ENCODE data around the gene BRD3OS.

Gene BRD3OS

DNA sequence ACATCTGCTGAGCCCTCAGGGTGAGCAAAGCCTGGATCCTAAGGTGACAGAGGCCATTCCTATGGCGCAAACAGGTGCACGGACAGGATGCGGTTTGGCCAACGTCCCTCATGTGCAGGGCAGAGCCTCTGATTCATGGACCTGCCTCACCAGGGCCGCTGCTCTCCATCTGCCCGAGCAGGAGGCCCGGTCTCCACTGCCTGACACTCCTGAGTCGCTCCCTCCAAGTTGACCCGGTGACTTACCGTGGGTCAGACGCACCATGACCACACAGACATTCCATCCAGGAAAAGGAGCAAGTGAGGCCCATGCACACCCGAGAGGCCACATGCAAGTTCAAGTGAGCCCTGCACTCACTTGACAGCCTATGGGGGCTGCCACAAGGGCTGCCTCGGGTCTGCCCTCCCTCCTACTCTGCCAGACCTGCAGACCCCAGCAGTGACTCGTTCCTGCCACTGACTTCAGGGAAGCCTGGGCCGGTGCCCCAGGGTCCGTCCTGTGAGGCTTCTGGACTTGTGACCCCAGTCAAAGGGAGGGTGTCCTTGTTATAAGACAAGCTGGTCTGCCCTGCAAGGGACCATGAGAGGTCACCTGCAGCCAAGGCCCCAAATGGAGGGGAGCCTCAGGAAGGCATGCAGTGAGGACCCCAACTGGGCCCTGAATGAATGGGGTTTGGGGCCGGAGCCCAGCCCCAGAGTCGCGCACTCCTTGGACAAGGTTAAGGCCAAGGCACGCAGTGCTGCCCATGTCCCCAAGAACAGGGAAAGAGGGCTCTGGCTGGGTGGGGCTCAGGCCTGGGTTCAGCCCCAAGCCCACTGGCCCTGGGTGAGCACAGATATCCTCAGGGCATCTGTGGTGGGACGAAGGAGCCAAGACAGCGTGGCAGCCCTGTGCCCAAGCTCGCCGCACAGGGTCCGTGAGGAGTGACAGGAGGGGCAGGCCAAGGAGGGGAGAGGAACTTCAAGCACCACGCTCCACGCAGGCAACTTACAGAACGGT, 10.1 kb downstream of the BRD3OS start:
- no peak for DNase-seq

DNA sequence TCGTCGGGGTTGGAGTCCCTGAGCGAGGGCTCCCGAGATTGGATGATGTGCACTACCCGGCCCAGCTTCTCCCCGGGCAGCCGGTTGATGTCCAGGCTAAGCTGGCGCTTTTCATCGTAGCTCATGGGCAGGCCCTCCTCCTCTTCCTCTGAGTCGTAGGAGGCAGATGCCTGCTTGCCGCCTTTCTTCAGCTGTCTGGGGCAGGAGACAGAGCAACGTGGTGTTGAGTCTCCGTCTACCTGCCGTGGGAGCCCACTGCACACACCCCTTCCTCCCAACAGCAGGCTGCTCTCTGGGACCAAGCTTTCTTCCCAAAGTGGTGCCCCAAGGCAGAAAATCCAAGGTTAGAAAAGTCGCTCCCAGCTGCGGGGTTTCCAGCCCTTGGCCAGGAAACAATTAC, 10.8 kb downstream of the BRD3OS start:
- no peak for DNase-seq

- no peak for DNase-seq
Measured at GRCh38 chr9:134037641-134038040, 12.4 kb downstream of the BRD3OS start.

- no peak for DNase-seq
Measured at GRCh38 chr9:134039386-134040175, 14.3 kb downstream of the BRD3OS start.

DNA sequence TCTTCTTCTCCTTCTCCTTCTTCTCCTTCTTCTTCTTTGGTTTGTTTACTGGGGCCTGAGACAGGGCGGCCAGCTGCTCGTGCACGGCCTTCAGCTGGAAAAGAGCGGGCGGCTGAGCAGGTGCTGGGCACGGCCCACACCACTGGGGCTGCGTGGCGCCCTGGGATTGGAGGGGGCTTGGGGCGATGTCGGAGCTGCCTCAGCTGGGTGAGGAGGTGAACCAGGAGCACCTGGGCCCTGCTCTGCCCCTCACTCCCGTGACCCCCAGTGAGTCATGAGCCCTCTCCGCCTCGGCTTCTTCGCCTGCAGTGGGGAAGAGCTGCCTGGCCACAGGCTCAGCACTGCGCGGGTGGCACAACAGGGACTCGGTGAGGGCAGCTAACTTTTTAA, 14.9 kb downstream of the BRD3OS start:
- no peak for DNase-seq

- no peak for DNase-seq
Measured at GRCh38 chr9:134040781-134041648, 15.7 kb downstream of the BRD3OS start.

DNA sequence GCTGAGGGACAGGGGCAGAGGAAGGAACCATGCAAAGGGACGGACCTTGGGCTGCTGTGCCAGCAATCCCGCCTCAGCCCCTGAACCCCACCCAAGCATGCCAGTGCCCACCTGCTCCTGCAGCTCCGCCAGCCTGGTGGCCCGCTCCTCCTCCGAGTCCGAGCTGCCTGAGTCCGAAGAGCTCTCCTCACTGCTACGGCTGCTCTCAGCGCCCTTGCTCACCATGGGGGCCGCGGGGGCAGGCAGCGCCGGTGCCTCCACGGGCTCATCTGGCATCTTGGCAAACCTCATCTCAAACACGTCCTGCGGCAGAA, 16.3 kb downstream of the BRD3OS start:
- no peak for DNase-seq

DNA sequence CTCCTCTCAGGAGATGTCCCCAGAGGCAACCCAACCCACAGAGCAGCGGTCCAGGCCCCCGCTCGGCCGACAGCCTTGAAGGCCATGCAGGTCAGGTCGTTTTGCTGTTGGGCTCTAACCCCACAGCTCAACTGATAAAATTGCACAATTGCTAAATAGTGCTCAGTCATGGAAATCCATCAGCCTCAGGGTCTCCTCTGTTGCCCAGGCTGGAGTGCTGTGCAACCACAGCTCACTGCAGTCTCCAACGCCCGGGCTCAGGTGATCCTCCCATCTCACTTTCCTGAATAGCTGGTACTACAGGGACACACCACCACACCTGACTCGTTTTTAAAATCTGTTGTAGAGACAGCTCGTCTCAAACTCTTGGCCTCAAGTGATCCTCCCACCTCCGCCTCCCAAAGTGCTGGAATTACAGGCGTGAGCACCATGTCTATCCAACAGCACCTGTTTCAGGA, 18.3 kb downstream of the BRD3OS start:
- no peak for DNase-seq

DNA sequence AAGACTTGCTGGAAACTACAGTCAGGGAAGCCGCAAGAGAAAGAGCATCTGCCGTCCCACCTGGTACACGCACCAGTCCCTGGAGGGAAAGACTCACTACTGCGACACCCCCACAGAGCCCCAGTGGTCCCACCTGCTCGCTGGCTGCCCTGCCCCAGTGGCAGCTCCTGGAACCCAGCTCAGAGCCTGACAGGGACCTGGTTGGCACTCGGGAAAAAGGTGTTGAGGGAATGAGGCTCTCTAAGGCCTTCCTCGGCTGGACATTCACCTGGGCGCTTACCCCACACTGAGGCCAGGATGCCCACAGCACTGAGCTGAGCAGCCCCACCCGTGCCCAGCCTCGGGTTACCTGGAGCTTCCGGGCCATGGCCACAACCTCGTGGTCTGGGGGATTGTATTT, 19.7 kb downstream of the BRD3OS start:
- no peak for DNase-seq

DNA sequence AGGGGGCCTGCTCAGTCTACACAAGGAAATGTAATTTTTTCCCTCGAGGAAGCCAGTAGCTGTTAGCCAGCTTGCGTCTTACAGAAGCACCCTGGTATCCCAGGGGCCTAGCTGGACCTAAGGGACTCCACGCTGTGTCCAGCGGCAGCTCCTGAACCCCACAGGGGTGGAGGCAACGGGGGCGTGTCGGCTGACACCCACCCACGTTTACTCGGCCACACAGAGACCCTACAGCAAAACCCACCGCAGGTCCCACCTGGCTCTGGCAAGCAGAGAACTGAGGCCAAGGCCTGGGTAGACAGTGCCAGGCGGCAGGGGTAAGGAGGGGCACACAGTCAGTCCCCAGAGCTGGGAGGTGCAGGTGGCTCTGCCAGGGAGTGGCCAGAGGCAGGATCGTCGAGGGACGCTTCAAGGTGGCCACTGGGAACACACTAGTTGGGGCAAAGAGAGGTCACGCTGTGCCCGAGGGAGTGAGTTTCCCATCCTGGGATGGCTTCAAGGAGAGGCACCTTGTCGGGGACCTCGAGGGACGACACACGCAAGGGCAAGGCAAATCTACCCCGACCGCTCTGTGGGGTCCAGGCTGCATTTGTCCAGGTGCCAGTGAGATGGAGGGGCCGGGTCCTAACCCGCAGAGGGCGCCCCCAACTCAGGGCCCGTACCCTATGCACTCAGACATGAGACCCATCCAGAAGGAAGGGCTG, 20.7 kb downstream of the BRD3OS start:
- no peak for DNase-seq

DNA sequence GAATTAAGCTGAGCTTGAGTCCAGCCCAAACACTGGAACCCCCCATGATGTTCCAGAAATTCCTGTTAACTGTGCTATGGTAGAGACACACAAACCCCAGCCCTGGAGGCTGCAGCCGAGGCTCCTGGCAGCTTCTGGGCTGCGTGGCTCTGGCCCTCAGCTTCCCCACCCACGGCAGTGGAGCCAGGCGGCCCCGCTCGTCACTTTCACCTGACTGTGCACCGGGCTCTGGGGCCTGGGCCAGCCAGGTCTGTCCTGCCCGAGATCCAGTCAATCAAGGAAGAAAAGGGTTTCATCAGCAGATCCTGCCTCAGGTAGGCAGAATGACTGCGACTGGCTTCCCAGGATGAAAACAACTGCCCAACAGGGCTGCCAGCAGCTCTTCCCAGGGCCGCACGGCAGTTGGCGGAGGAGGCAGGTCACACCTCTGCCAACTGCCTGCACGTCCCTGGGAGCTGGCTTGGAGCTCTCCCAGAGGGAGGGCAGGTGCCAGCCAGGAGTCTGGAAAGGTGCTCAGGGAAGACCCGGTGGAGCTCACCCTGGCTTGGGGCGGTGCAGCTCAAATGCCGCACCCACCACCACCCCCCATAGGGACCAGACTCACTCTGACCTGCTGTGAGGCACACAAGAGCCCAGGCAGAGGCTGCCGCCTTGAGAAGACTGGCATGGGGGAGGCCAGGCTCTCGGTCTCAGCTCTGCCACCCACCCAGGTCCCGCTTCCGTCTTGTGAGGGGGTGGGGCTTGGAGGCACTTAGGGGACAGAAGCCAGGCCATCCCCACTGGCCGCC, 21.8 kb downstream of the BRD3OS start:
- DNase-seq, result no peak

GRCh38 chr9:134047868-134048581, 22.7 kb downstream of the BRD3OS start:
- no peak for DNase-seq

DNA sequence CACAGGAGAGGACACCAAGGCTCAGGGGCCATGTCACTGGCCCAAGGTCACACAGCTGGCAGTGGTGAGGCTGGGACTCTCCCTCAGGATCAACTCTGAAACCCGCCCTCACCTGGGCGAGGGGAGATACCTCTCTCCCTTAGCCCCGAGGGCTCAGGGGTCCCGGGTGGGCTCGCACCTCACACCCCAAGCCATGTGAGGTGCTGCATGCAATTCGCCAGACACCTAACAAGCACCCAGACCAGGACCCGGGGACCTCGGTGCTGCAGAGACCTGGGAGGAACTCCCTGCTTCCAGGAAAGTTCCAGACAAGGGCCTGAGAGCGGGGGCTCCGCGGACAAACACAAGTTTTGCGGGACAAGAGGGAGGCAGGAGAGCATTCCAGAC, 23.3 kb downstream of the BRD3OS start:
- no peak for DNase-seq

GRCh38 chr9:134049236-134049635, 24.0 kb downstream of the BRD3OS start:
- no peak for DNase-seq

- DNase-seq, result no peak
Measured at GRCh38 chr9:134049772-134050588, 24.7 kb downstream of the BRD3OS start.

DNA sequence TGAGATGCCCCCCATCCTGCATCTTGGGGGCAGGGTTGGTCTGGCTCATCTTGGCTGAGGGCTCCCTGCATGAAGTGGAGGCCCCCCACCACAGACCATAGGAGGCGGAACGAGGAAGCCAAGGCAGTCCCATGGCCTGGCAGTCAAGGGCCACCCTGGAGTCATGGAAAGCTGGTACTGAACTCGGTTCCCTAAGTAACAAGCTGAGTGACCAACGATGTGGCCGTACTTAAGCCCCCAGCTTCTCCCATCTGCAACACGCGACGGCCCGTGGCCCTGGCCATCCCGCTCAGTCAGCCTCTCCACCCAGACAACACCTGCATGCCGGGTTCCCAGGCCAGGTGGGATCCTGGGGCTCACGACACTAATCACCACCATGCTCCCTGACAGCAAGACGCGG, 25.4 kb downstream of the BRD3OS start:
- DNase-seq, result no peak

DNA sequence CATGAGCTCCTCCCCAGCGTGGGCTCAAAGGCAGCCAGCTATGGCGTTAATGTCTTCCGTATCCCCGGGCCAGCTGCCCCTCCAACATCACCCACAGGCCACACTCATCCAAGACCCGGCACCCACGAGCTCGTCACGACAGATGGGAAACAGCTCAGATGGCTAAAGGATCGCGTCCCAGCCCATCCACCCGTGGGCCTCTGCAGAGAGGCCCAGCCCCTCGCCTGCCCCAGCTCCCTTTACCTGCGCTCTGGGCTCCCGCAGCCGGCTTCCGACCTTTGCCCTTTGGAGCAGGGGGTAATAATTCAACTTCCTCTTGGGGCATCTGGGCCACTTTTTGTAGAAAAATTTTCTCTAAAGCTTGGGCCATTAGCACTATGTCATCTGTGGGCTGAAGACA, 26.0 kb downstream of the BRD3OS start:
- DNase-seq, result no peak

- no peak for DNase-seq
Measured at GRCh38 chr9:134052491-134052890, 27.2 kb downstream of the BRD3OS start.

- no peak for DNase-seq
Measured at GRCh38 chr9:134052941-134053340, 27.7 kb downstream of the BRD3OS start.

- DNase-seq, result no peak
Measured at GRCh38 chr9:134053401-134053871, 28.2 kb downstream of the BRD3OS start.

Data from bone marrow (tissue), 2 donors.